Mesenchymal stem cell (in vitro differentiated cells and primary cell): ENCODE measurements around the gene UGT1A4.

Source experiments
- DNase-seq: peaks from one replicate; pipeline ENCODE4 v3.0.0-alpha.2; 2013
- H2AFZ ChIP-seq: one replicate; pipeline ENCODE4 v1.6.1; 2013; ENCODE audit warnings: low read depth, mild to moderate bottlenecking, control low read depth, inconsistent platforms, low read length, moderate library complexity
- H2AK5ac ChIP-seq: 2 replicates; pipeline ENCODE4 v1.6.1; 2013; ENCODE audit warnings: low read length, moderate library complexity, mild to moderate bottlenecking, inconsistent platforms; ENCODE audit not compliant: severe bottlenecking
- H2BK120ac ChIP-seq: one replicate; pipeline ENCODE4 v1.6.1; 2013; ENCODE audit warnings: low read depth, mild to moderate bottlenecking, inconsistent platforms, low read length, moderate library complexity
- H2BK12ac ChIP-seq, 2 experiments: one replicate each; pipeline ENCODE4 v1.6.1; 2013; ENCODE audit warnings: inconsistent platforms in 2 of 2, low read length in 2 of 2, mild to moderate bottlenecking in 2 of 2, moderate library complexity in 2 of 2, control low read depth in 1 of 2
- H2BK15ac ChIP-seq: one replicate; pipeline ENCODE4 v1.6.1; 2013; ENCODE audit warnings: mild to moderate bottlenecking, low read depth, inconsistent platforms; ENCODE audit not compliant: poor library complexity, severe bottlenecking
- H2BK5ac ChIP-seq: 2 replicates; pipeline ENCODE4 v1.6.1; 2013; ENCODE audit warnings: low read depth, mild to moderate bottlenecking, low read length, control low read depth, inconsistent platforms; ENCODE audit not compliant: poor library complexity, severe bottlenecking
- H3K14ac ChIP-seq, 2 experiments: one replicate each; pipeline ENCODE4 v1.6.1; 2013; ENCODE audit warnings: inconsistent platforms in 2 of 2, low read length in 2 of 2, control low read depth in 1 of 2, mild to moderate bottlenecking in 1 of 2, moderate library complexity in 1 of 2
- H3K18ac ChIP-seq, 2 experiments: one replicate each; pipeline ENCODE4 v1.6.1; 2013; ENCODE audit warnings: inconsistent platforms in 2 of 2, low read length in 2 of 2, control low read depth in 1 of 2, low read depth in 1 of 2, mild to moderate bottlenecking in 1 of 2
- H3K23ac ChIP-seq, 2 experiments: one replicate each; pipeline ENCODE4 v1.6.1; 2013; ENCODE audit warnings: inconsistent platforms in 2 of 2, low read length in 2 of 2, mild to moderate bottlenecking in 2 of 2, moderate library complexity in 2 of 2, control low read depth in 1 of 2
- H3K27ac ChIP-seq: 2 replicates; pipeline ENCODE4 v1.5.1; 2013; ENCODE audit warnings: mild to moderate bottlenecking, moderate library complexity, low read length, control low read depth, inconsistent platforms; ENCODE audit not compliant: poor library complexity, severe bottlenecking
- H3K27me3 ChIP-seq, 2 experiments: 2 replicates each; pipeline versions ENCODE4 v1.6.1 to v1.7.0; 2013; ENCODE audit warnings: low read length in 2 of 2, mild to moderate bottlenecking in 2 of 2, moderate library complexity in 2 of 2, control low read depth in 1 of 2, inconsistent platforms in 1 of 2; ENCODE audit not compliant: control insufficient read depth in 1 of 2, insufficient read depth in 1 of 2
- H3K36me3 ChIP-seq, 2 experiments: 2 replicates each; pipeline versions ENCODE4 v1.6.1 to v1.7.0; 2013; ENCODE audit warnings: low read length in 2 of 2, control low read depth in 1 of 2, inconsistent platforms in 1 of 2, low read depth in 1 of 2, mild to moderate bottlenecking in 1 of 2; ENCODE audit not compliant: insufficient read depth in 2 of 2, control insufficient read depth in 1 of 2
- H3K4ac ChIP-seq, 2 experiments: one replicate each; pipeline ENCODE4 v1.6.1; 2013; ENCODE audit warnings: inconsistent platforms in 2 of 2, low read length in 2 of 2, mild to moderate bottlenecking in 2 of 2, moderate library complexity in 2 of 2, control low read depth in 1 of 2, low read depth in 1 of 2
- H3K4me1 ChIP-seq: 2 replicates; pipeline ENCODE4 v1.6.1; 2013; ENCODE audit warnings: low read depth, low read length, control low read depth; ENCODE audit not compliant: control insufficient read depth, insufficient read depth
- H3K4me2 ChIP-seq: 2 replicates; pipeline ENCODE4 v1.6.1; 2013; ENCODE audit warnings: low read length, mild to moderate bottlenecking, inconsistent platforms; ENCODE audit not compliant: poor library complexity, severe bottlenecking
- H3K4me3 ChIP-seq, 2 experiments: 2 replicates each; pipeline versions ENCODE4 v1.5.1 to v1.7.0; 2013; ENCODE audit warnings: low read length in 2 of 2, mild to moderate bottlenecking in 2 of 2, control low read depth in 1 of 2, low read depth in 1 of 2; ENCODE audit not compliant: insufficient read depth in 1 of 2
- H3K79me1 ChIP-seq: replicated peaks from 2 replicates; pipeline ENCODE4 v1.6.1; 2013; ENCODE audit warnings: mild to moderate bottlenecking, control low read depth, low read length, inconsistent platforms; ENCODE audit not compliant: poor library complexity, severe bottlenecking
- H3K9ac ChIP-seq: 2 replicates; pipeline ENCODE4 v1.7.0; 2013; ENCODE audit warnings: mild to moderate bottlenecking, low read length, moderate library complexity
- H3K9me3 ChIP-seq: 2 replicates; pipeline ENCODE4 v1.7.0; 2013; ENCODE audit warnings: mild to moderate bottlenecking, low read length; ENCODE audit not compliant: control insufficient read depth
- H4K8ac ChIP-seq: one replicate; pipeline ENCODE4 v1.6.1; 2013; ENCODE audit warnings: inconsistent platforms, mild to moderate bottlenecking, low read length, moderate library complexity
- H4K91ac ChIP-seq: one replicate; pipeline ENCODE4 v1.6.1; 2013; ENCODE audit warnings: mild to moderate bottlenecking, low read length, inconsistent platforms
- WGBS: methylation state at CpG from one replicate; pipeline ENCODE4 v1.1.7; 2013; ENCODE audit warnings: mixed read lengths; 5-methylcytosine and 5-hydroxymethylcytosine counted together

Gene UGT1A4

GRCh38 chr2:233705911-233706506, 12.5 kb upstream of the UGT1A4 start:
- H3K9me3 ChIP-seq, result no peaks in the 10 kb centered on the region
- peaks cover 6% of the 10 kb centered on the region for H3K4me1 ChIP-seq
- no peaks in the 10 kb centered on the region for H3K79me1 ChIP-seq
- H4K8ac ChIP-seq, result no peak overlapping the region
- H3K4ac ChIP-seq, result no peak overlapping the region
- no peak overlapping the region for H3K23ac ChIP-seq
- no peak overlapping the region for H3K18ac ChIP-seq
- peak overlapping the region; percentile 9 for H2AK5ac ChIP-seq
- no peak for DNase-seq
- H2AFZ ChIP-seq, result no peak overlapping the region
- H3K9ac ChIP-seq, result no peak overlapping the region
- no peak overlapping the region for H2BK120ac ChIP-seq
- no peak overlapping the region for H3K27ac ChIP-seq
- H3K4me3 ChIP-seq, result no peak overlapping the region
- peaks cover 0 to 5% of the 10 kb centered on the region in 2 experiments for H3K27me3 ChIP-seq
- no peak overlapping the region for H2BK5ac ChIP-seq
- H2BK15ac ChIP-seq, result no peak overlapping the region
- H3K4me2 ChIP-seq, result no peak overlapping the region
- H2BK12ac ChIP-seq, result no peak overlapping the region
- no peak overlapping the region for H4K91ac ChIP-seq
- H3K36me3 ChIP-seq, result no peaks in the 10 kb centered on the region
- H3K14ac ChIP-seq, result no peak overlapping the region
- WGBS, result 67% methylated on average over 4 of the region's 4 CpGs

- no peak overlapping the region for H2AFZ ChIP-seq
- no peak overlapping the region for H3K4ac ChIP-seq
- H2BK15ac ChIP-seq, result no peak overlapping the region
- H2BK5ac ChIP-seq, result no peak overlapping the region
- WGBS, result 80% methylated on average over 1 of the region's 1 CpG
- H3K9me3 ChIP-seq, result no peaks in the 10 kb centered on the region
- no peak overlapping the region for H3K14ac ChIP-seq
- H4K91ac ChIP-seq, result no peak overlapping the region
- H2AK5ac ChIP-seq, result no peak overlapping the region
- no peak overlapping the region for H3K18ac ChIP-seq
- peaks cover 11% of the 10 kb centered on the region for H3K4me1 ChIP-seq
- H3K23ac ChIP-seq, result no peak overlapping the region
- H3K27ac ChIP-seq, result peak overlapping the region; percentile 36
- H3K36me3 ChIP-seq, result no peaks in the 10 kb centered on the region
- H3K27me3 ChIP-seq, result peaks cover 0 to 5% of the 10 kb centered on the region in 2 experiments
- peak; percentile 4 for DNase-seq
- H3K4me3 ChIP-seq, result no peak overlapping the region
- H2BK120ac ChIP-seq, result no peak overlapping the region
- no peak overlapping the region for H3K4me2 ChIP-seq
- no peak overlapping the region for H4K8ac ChIP-seq
- H3K9ac ChIP-seq, result no peak overlapping the region
- no peaks in the 10 kb centered on the region for H3K79me1 ChIP-seq
- H2BK12ac ChIP-seq, result no peak overlapping the region
Measured at GRCh38 chr2:233706720-233707119, 11.8 kb upstream of the UGT1A4 start.

- H2AFZ ChIP-seq, result no peak overlapping the region
- H3K23ac ChIP-seq, result no peak overlapping the region
- no peak overlapping the region for H3K14ac ChIP-seq
- no peak overlapping the region for H3K4me3 ChIP-seq
- peak; percentile 10 for DNase-seq
- no peak overlapping the region for H3K9ac ChIP-seq
- peaks cover 11% of the 10 kb centered on the region for H3K4me1 ChIP-seq
- no peak overlapping the region for H3K4ac ChIP-seq
- H4K8ac ChIP-seq, result no peak overlapping the region
- H2AK5ac ChIP-seq, result no peak overlapping the region
- H3K27me3 ChIP-seq, result peaks cover 0 to 6% of the 10 kb centered on the region in 2 experiments
- H2BK5ac ChIP-seq, result no peak overlapping the region
- no peaks in the 10 kb centered on the region for H3K79me1 ChIP-seq
- no peaks in the 10 kb centered on the region for H3K36me3 ChIP-seq
- H3K18ac ChIP-seq, result no peak overlapping the region
- no peak overlapping the region for H3K27ac ChIP-seq
- WGBS, result 76% methylated on average over 8 of the region's 10 CpGs
- no peak overlapping the region for H4K91ac ChIP-seq
- H2BK12ac ChIP-seq, result no peak overlapping the region
- H3K9me3 ChIP-seq, result no peaks in the 10 kb centered on the region
- no peak overlapping the region for H2BK120ac ChIP-seq
- H3K4me2 ChIP-seq, result no peak overlapping the region
- H2BK15ac ChIP-seq, result no peak overlapping the region
Measured at GRCh38 chr2:233707940-233708644, 10.4 kb upstream of the UGT1A4 start.

GRCh38 chr2:233708942-233709341, 9.6 kb upstream of the UGT1A4 start:
- no peak overlapping the region for H3K4me2 ChIP-seq
- peaks cover 0 to 9% of the 10 kb centered on the region in 2 experiments for H3K27me3 ChIP-seq
- WGBS, result 96% methylated on average over 3 of the region's 5 CpGs
- no peak overlapping the region for H2BK15ac ChIP-seq
- no peak overlapping the region for H2AFZ ChIP-seq
- no peak overlapping the region for H4K8ac ChIP-seq
- H3K9ac ChIP-seq, result no peak overlapping the region
- H3K14ac ChIP-seq, result no peak overlapping the region
- no peak overlapping the region for H3K4ac ChIP-seq
- no peaks in the 10 kb centered on the region for H3K36me3 ChIP-seq
- no peaks in the 10 kb centered on the region for H3K9me3 ChIP-seq
- H2BK5ac ChIP-seq, result no peak overlapping the region
- no peak overlapping the region for H3K18ac ChIP-seq
- no peak overlapping the region for H2BK120ac ChIP-seq
- no peak overlapping the region for H3K4me3 ChIP-seq
- no peak overlapping the region for H4K91ac ChIP-seq
- H2AK5ac ChIP-seq, result no peak overlapping the region
- DNase-seq, result no peak
- no peak overlapping the region for H2BK12ac ChIP-seq
- H3K27ac ChIP-seq, result no peak overlapping the region
- no peak overlapping the region for H3K23ac ChIP-seq
- H3K4me1 ChIP-seq, result peaks cover 11% of the 10 kb centered on the region
- H3K79me1 ChIP-seq, result no peaks in the 10 kb centered on the region
